Thymus (tissue), 11 donors: Measurements from ENCODE around the gene IQGAP3. TPM values are rescaled to one million over a fixed set of nuclear protein-coding genes. Genes with fewer than 3 reads are reported as not detected.
"Not testable (repeated sequence)": the region's sequence is repeated elsewhere in the genome, so short reads cannot be mapped to it uniquely, and the experiment has no call there.

ENCODE experiments used
- DNase-seq, 9 donors: peaks; one replicate each; pipeline ENCODE4 v3.0.0-alpha.2; 2013; ENCODE audit warnings: low spot score in 9 of 9, low read depth in 6 of 9, missing footprints in 1 of 9
- H3K27ac ChIP-seq, 2 donors: one replicate each; pipeline ENCODE4 v1.5.1; 2013; ENCODE audit warnings: control low read depth in 1 of 2, low read depth in 1 of 2, low read length in 1 of 2, mild to moderate bottlenecking in 1 of 2, moderate library complexity in 1 of 2
- H3K27me3 ChIP-seq, 2 donors: one replicate each; pipeline ENCODE4 v1.5.1; 2013; ENCODE audit warnings: low read length in 1 of 2; ENCODE audit not compliant: control insufficient read depth in 2 of 2, insufficient read depth in 1 of 2
- H3K36me3 ChIP-seq, 2 donors: one replicate each; pipeline ENCODE4 v1.5.1; 2013; ENCODE audit warnings: low read length in 1 of 2, mild to moderate bottlenecking in 1 of 2, moderate library complexity in 1 of 2; ENCODE audit not compliant: control insufficient read depth in 2 of 2, insufficient read depth in 2 of 2
- H3K4me1 ChIP-seq, 2 donors: one replicate each; pipeline ENCODE4 v1.5.1; 2013; ENCODE audit warnings: low read length in 2 of 2; ENCODE audit not compliant: control insufficient read depth in 2 of 2, insufficient read depth in 2 of 2
- H3K4me3 ChIP-seq, 2 donors: one replicate each; pipeline ENCODE4 v1.5.1; 2013; ENCODE audit warnings: low read length in 2 of 2, control low read depth in 1 of 2, mild to moderate bottlenecking in 1 of 2
- H3K9me3 ChIP-seq, 2 donors: one replicate each; pipeline ENCODE4 v1.5.1; 2013; ENCODE audit warnings: low read length in 1 of 2, mild to moderate bottlenecking in 1 of 2; ENCODE audit not compliant: control insufficient read depth in 2 of 2, insufficient read depth in 1 of 2
- WGBS: extraction: QIAGEN DNeasy Blood & Tissue Kit; methylation state at CpG from one replicate; pipeline ENCODE4 v1.1.7; 2013; 5-methylcytosine and 5-hydroxymethylcytosine counted together
- polyA plus RNA-seq: library from polyadenylated mRNA; stranded (reverse); fragments of 200-250 nt; gene quantifications from one replicate; pipeline ENCODE4 v1.2.3, GENCODE V29; 2013
- total RNA-seq: library from RNA; stranded (reverse); fragments of 120-200 nt; gene quantifications from one replicate; pipeline ENCODE4 v1.2.4, GENCODE V29; 2013
- donor health status: healthy.

Gene IQGAP3
- total and polyA plus RNA-seq, 2 donors: 1.0 to 2.5 TPM

- H3K4me1 ChIP-seq: peaks cover 0 to 4% of the 10 kb centered on the region in 2 donors
- H3K36me3 ChIP-seq: no peaks in the 10 kb centered on the region
- H3K9me3 ChIP-seq: no peaks in the 10 kb centered on the region
- DNase-seq: peak in 3 of 9 donors; percentile 62 to 77 (median 73)
- H3K27ac ChIP-seq: no peak overlapping the region
- no peak overlapping the region for H3K4me3 ChIP-seq
- H3K27me3 ChIP-seq: peaks cover 0 to 27% of the 10 kb centered on the region in 2 donors
- 42% methylated on average over 6 of the region's 6 CpGs for WGBS
These were observed 36.6 kb upstream of the IQGAP3 start for GRCh38 chr1:156608981-156609380.

- Histone ChIP-seq H3K9me3 (no peaks in the 10 kb centered on the region), H3K27me3 (peaks cover 0 to 22% of the 10 kb centered on the region in 2 donors), H3K4me1 (peaks cover 0 to 4% of the 10 kb centered on the region in 2 donors), H3K4me3 (no peak overlapping the region), H3K27ac (no peak overlapping the region), H3K36me3 (no peaks in the 10 kb centered on the region)
- WGBS: 34% methylated on average over 7 of the region's 7 CpGs
- peak in 7 of 9 donors; percentile 62 to 87 (median 72) for DNase-seq
These were observed 35.8 kb upstream of the IQGAP3 start for GRCh38 chr1:156608036-156608674.

GRCh38 chr1:156607344-156607743 is 35.0 kb upstream of the IQGAP3 start:
- whole genome bisulfite sequencing: 95% methylated on average over 4 of the region's 4 CpGs
- peaks cover 0 to 16% of the 10 kb centered on the region in 2 donors for H3K27me3 ChIP-seq
- H3K27ac ChIP-seq, H3K4me3 ChIP-seq, H3K9me3 ChIP-seq, H3K4me1 ChIP-seq, DNase-seq, H3K36me3 ChIP-seq: not testable (repeated sequence)

GRCh38 chr1:156602557-156602993 is 30.2 kb upstream of the IQGAP3 start:
- DNase-seq: peak in 1 of 9 donors; percentile 56
- 54% methylated on average over 10 of the region's 10 CpGs for WGBS

GRCh38 chr1:156601892-156602291 is 29.5 kb upstream of the IQGAP3 start:
- Histone ChIP-seq H3K27me3 (no peaks in the 10 kb centered on the region), H3K36me3 (peaks cover 13 to 21% of the 10 kb centered on the region in 2 donors), H3K27ac (peak overlapping the region in 1 of 2 donors; percentile 59), H3K4me1 (peaks cover 7 to 26% of the 10 kb centered on the region in 2 donors), H3K9me3 (no peaks in the 10 kb centered on the region), H3K4me3 (peak overlapping the region; percentile 86 to 92)
- DNase-seq: no peak
- WGBS: 82% methylated on average over 12 of the region's 12 CpGs

More at GRCh38 chr1:156602557-156602993, 30.2 kb upstream of the IQGAP3 start:
- H3K36me3 ChIP-seq: peaks cover 6 to 14% of the 10 kb centered on the region in 2 donors
- no peaks in the 10 kb centered on the region for H3K9me3 ChIP-seq
- H3K27ac ChIP-seq: no peak overlapping the region
- peaks cover 7 to 26% of the 10 kb centered on the region in 2 donors for H3K4me1 ChIP-seq
- no peak overlapping the region for H3K4me3 ChIP-seq
- no peaks in the 10 kb centered on the region for H3K27me3 ChIP-seq

- Histone ChIP-seq H3K27ac (peak within 1 kb of the TSS; percentile 30 to 59), H3K4me3 (peak within 1 kb of the TSS; percentile 86 to 92), H3K4me1 (peaks cover 7 to 26% of the 10 kb centered on the region in 2 donors), H3K36me3 (peaks cover 15 to 27% of the 10 kb centered on the region in 2 donors), H3K27me3 (no peaks in the 10 kb centered on the region), H3K9me3 (no peaks in the 10 kb centered on the region)
- WGBS: under 1% methylated on average over 35 of the region's 35 CpGs
- peak in 5 of 9 donors; percentile 63 to 86 (median 66) for DNase-seq
These were observed 28.9 kb upstream of the IQGAP3 start, which contains the start of gene GPATCH4 for GRCh38 chr1:156601122-156601830. GPATCH4 (minus strand) TSS chr1:156601479.

GRCh38 chr1:156600733-156601121 is 28.4 kb upstream of the IQGAP3 start:
- H3K4me1 ChIP-seq: peaks cover 7 to 26% of the 10 kb centered on the region in 2 donors
- H3K27ac ChIP-seq: peak overlapping the region in 1 of 2 donors; percentile 30
- WGBS: 5% methylated on average over 13 of the region's 13 CpGs

GRCh38 chr1:156599811-156600210 is 27.4 kb upstream of the IQGAP3 start:
- Histone ChIP-seq H3K9me3 (no peaks in the 10 kb centered on the region), H3K36me3 (peaks cover 16 to 41% of the 10 kb centered on the region in 2 donors), H3K27ac (no peak overlapping the region), H3K27me3 (no peaks in the 10 kb centered on the region), H3K4me3 (no peak overlapping the region), H3K4me1 (peaks cover 7 to 26% of the 10 kb centered on the region in 2 donors)
- DNase-seq: no peak
- 65% methylated on average over 3 of the region's 3 CpGs for WGBS

More at GRCh38 chr1:156600733-156601121, 28.4 kb upstream of the IQGAP3 start:
- peaks cover 15 to 33% of the 10 kb centered on the region in 2 donors for H3K36me3 ChIP-seq
- no peaks in the 10 kb centered on the region for H3K9me3 ChIP-seq
- no peaks in the 10 kb centered on the region for H3K27me3 ChIP-seq
- H3K4me3 ChIP-seq: peak overlapping the region; percentile 86 to 92
- DNase-seq: no peak
